Left renal cortex interstitium (tissue), 4 donors: ENCODE measurements around the gene INTS4. TPM values are rescaled to one million over a fixed set of nuclear protein-coding genes. Genes with fewer than 3 reads are reported as not detected.
"Not testable (repeated sequence)": the region's sequence is repeated elsewhere in the genome, so short reads cannot be mapped to it uniquely, and the experiment has no call there.

Experiments used
- DNase-seq, 4 donors: peaks; one replicate each; pipeline ENCODE4 v3.0.0-alpha.2; 2013; ENCODE audit warnings: low read depth in 4 of 4, low spot score in 2 of 4, missing footprints in 1 of 4
- polyA plus RNA-seq, 4 donors: library from polyadenylated mRNA; unstranded; fragments of 120-200 nt; gene quantifications; one replicate each; pipeline ENCODE4 v1.2.1, GENCODE V29; 2013; ENCODE audit not compliant: insufficient read length in 4 of 4

Gene INTS4
- polyA plus RNA-seq, 4 donors = 39.9 to 46.9 (median 44.3) TPM

GRCh38 chr11:78027759-78028158 lies 33.3 kb upstream of the INTS4 start:
- no peak for DNase-seq

- no peak for DNase-seq
These were observed 30.9 kb upstream of the INTS4 start for GRCh38 chr11:78025378-78025777.

GRCh38 chr11:78023426-78023825 lies 29.0 kb upstream of the INTS4 start:
- no peak for DNase-seq

GRCh38 chr11:78022397-78023396 lies 28.2 kb upstream of the INTS4 start, which contains the start of gene KCTD14:
TSS of gene KCTD14 (minus strand) at chr11:78023276. CDS start at chr11:78023249, 27 bp downstream.
- no peak for DNase-seq

- no peak for DNase-seq
These were observed 27.1 kb upstream of the INTS4 start for GRCh38 chr11:78021611-78022010.

GRCh38 chr11:78020246-78020645 lies 25.8 kb upstream of the INTS4 start:
- DNase-seq = peak in 1 of 4 donors; percentile 19

GRCh38 chr11:78019808-78020207 lies 25.3 kb upstream of the INTS4 start:
- DNase-seq = no peak

- DNase-seq = no peak
These were observed 21.4 kb upstream of the INTS4 start for GRCh38 chr11:78015878-78016277.

GRCh38 chr11:78014937-78015520 lies 20.6 kb upstream of the INTS4 start:
- not testable (repeated sequence) for DNase-seq

GRCh38 chr11:78011301-78011700 lies 16.8 kb upstream of the INTS4 start:
- no peak for DNase-seq

GRCh38 chr11:78010755-78011154 lies 16.3 kb upstream of the INTS4 start:
- DNase-seq = no peak

GRCh38 chr11:78010304-78010703 lies 15.8 kb upstream of the INTS4 start:
- no peak for DNase-seq

- DNase-seq = no peak
These were observed 14.6 kb upstream of the INTS4 start for GRCh38 chr11:78009062-78009461.

- DNase-seq = no peak
These were observed 5.7 kb upstream of the INTS4 start for GRCh38 chr11:78000193-78000592.

GRCh38 chr11:77999446-78000030 lies 5.1 kb upstream of the INTS4 start:
- DNase-seq = no peak

- no peak for DNase-seq
These were observed 566 bp downstream of the INTS4 start for GRCh38 chr11:77993902-77994301.

- DNase-seq = no peak
These were observed 3.5 kb downstream of the INTS4 start for GRCh38 chr11:77990981-77991380.

- not testable (repeated sequence) for DNase-seq
These were observed 8.0 kb downstream of the INTS4 start for GRCh38 chr11:77986456-77986855.

GRCh38 chr11:77981346-77981947 lies 13.0 kb downstream of the INTS4 start:
- no peak for DNase-seq

GRCh38 chr11:77968337-77968736 lies 26.1 kb downstream of the INTS4 start:
- no peak for DNase-seq

- no peak for DNase-seq
These were observed 26.7 kb downstream of the INTS4 start for GRCh38 chr11:77967753-77968152.
